Caki2 (cell line): Measurements from ENCODE around the gene RBM28. TPM values are rescaled to one million over a fixed set of nuclear protein-coding genes. Genes with fewer than 3 reads are reported as not detected.
"Not testable (repeated sequence)": the region's sequence is repeated elsewhere in the genome, so short reads cannot be mapped to it uniquely, and the experiment has no call there.

Experiments used
- DNase-seq: peaks from one replicate; pipeline ENCODE4 v3.0.0-alpha.2; 2015; ENCODE audit warnings: low read depth
- in situ Hi-C: cut with HindIII; loops from 2 replicates; pipeline ENCODE4 v1.10.0; 2016; ENCODE audit warnings: low sequenced_read_pairs, low pct_unique_long_range_greater_than_20kb, mixed read lengths
- total RNA-seq: library from RNA; depleted of rRNA; stranded (reverse); fragments of >200 nt; shearing (Covaris generic); gene quantifications from 2 replicates; pipeline ENCODE4 v1.2.3, GENCODE V29; 2014; ENCODE audit warnings: low replicate concordance

Gene RBM28
- total RNA-seq, 1 experiment from 2014 or later: 12.9 TPM

GRCh38 chr7:128311013-128311412, 32.7 kb downstream of the RBM28 start:
- no peak for DNase-seq
- in situ Hi-C loops: no loop called here

- in situ Hi-C loops: no loop called here
Measured at GRCh38 chr7:128310499-128310898, 33.2 kb downstream of the RBM28 start.

GRCh38 chr7:128309976-128310375, 33.7 kb downstream of the RBM28 start:
- DNase-seq: no peak
- in situ Hi-C loops: no loop called here

More at GRCh38 chr7:128310499-128310898, 33.2 kb downstream of the RBM28 start:
- DNase-seq: no peak

GRCh38 chr7:128309124-128309523, 34.6 kb downstream of the RBM28 start:
- no peak for DNase-seq
- in situ Hi-C loops: no loop called here

- DNase-seq: no peak
- in situ Hi-C loops: no loop called here
Measured at GRCh38 chr7:128307061-128307460, 36.6 kb downstream of the RBM28 start.

- in situ Hi-C loops: no loop called here
- no peak for DNase-seq
Measured at GRCh38 chr7:128304212-128304611, 39.5 kb downstream of the RBM28 start.

GRCh38 chr7:128303643-128304042, 40.1 kb downstream of the RBM28 start:
- in situ Hi-C loops: no loop called here
- no peak for DNase-seq

- DNase-seq: no peak
- in situ Hi-C loops: no loop called here
Measured at GRCh38 chr7:128303133-128303532, 40.6 kb downstream of the RBM28 start.

- in situ Hi-C loops: no loop called here
- DNase-seq: no peak
Measured at GRCh38 chr7:128302139-128302538, 41.6 kb downstream of the RBM28 start.

- no peak for DNase-seq
- in situ Hi-C loops: no loop called here
Measured at GRCh38 chr7:128299109-128299607, 44.5 kb downstream of the RBM28 start.

GRCh38 chr7:128298004-128298403, 45.7 kb downstream of the RBM28 start:
- in situ Hi-C loops, DNase-seq: not testable (repeated sequence)

GRCh38 chr7:128287556-128287955, 56.2 kb downstream of the RBM28 start:
- in situ Hi-C loops: no loop called here
- DNase-seq: no peak

- in situ Hi-C loops: no loop called here
- no peak for DNase-seq
Measured at GRCh38 chr7:128284102-128284501, 59.6 kb downstream of the RBM28 start.

- DNase-seq: no peak
- in situ Hi-C loops: no loop called here
Measured at GRCh38 chr7:128281605-128282380, 61.9 kb downstream of the RBM28 start.

GRCh38 chr7:128280451-128280850, 63.3 kb downstream of the RBM28 start:
- DNase-seq, in situ Hi-C loops: not testable (repeated sequence)

GRCh38 chr7:128279124-128279713, 64.5 kb downstream of the RBM28 start:
- in situ Hi-C loops: no loop called here
- DNase-seq: no peak

- in situ Hi-C loops: no loop called here
- DNase-seq: no peak
Measured at GRCh38 chr7:128278366-128278765, 65.3 kb downstream of the RBM28 start.

GRCh38 chr7:128275681-128276080, 68.0 kb downstream of the RBM28 start:
- in situ Hi-C loops: no loop called here
- no peak for DNase-seq

GRCh38 chr7:128274884-128275603, 68.7 kb downstream of the RBM28 start:
- in situ Hi-C loops: no loop called here

More at GRCh38 chr7:128274884-128275603, 68.7 kb downstream of the RBM28 start:
- no peak for DNase-seq
